Activated CD8-positive, alpha-beta memory T cell treated with anti-CD3 and anti-CD28 coated beads for 24 hours (primary cell): Measurements from ENCODE around the gene ENPP5.
A peak's percentile ranks its signal among the peaks of the same experiment; 100 is the strongest.

Experiments
- DNase-seq: peaks from one replicate; pipeline ENCODE4 v3.0.0-alpha.2; 2020

ENPP5 gene, protein sequence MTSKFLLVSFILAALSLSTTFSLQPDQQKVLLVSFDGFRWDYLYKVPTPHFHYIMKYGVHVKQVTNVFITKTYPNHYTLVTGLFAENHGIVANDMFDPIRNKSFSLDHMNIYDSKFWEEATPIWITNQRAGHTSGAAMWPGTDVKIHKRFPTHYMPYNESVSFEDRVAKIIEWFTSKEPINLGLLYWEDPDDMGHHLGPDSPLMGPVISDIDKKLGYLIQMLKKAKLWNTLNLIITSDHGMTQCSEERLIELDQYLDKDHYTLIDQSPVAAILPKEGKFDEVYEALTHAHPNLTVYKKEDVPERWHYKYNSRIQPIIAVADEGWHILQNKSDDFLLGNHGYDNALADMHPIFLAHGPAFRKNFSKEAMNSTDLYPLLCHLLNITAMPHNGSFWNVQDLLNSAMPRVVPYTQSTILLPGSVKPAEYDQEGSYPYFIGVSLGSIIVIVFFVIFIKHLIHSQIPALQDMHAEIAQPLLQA

DNA sequence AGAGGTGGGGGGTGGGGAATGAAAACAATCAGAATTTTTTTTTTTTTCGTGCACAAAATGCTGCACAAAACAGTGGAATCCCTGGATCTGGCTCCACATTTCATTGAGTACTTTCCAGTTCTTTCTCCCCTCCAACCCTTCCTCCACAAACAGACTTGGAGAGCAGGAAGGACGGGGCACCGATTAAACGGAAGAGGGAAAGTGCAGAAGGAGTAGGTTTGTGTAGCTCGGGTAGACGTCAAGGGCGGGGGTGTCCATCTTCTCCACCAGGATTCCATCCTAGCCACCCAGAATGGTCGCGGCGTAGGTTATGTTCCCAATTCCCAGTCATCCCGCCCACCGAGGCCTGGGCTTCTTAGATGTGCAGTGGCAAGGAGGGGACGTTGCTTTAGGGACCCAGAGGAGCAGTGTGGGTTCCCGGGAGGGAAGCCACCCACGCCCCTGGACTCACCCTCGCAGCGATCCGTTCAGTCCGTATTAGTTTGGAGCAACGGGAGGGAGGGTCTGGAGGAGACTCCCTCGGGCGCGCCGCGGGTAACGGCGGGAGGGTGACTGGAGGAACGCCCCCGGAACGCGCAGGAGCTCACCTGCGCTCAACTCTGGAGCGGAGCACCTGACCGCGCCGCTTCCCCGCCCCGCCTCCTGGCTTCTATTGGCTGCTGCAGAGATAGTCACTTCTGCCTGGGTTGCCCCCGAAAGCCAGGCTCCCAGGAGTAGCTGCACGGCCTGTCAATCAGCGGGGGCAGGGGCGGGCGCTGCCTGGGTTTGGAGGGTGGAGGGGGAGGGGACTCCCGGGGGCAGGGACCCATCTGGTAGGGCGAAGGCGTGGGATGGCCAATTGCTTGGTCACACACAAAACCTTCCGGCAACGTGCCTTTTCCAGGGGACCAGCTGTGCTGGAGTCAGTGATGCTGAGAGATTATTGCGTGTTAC lies at the start of gene ENPP5:
Gene ENPP5, minus strand, starts transcription at position 624 of the 933 bp plus-strand sequence. CDS start 2,718 bp downstream, outside the sequence.
- peak; percentile 86 for DNase-seq

DNA sequence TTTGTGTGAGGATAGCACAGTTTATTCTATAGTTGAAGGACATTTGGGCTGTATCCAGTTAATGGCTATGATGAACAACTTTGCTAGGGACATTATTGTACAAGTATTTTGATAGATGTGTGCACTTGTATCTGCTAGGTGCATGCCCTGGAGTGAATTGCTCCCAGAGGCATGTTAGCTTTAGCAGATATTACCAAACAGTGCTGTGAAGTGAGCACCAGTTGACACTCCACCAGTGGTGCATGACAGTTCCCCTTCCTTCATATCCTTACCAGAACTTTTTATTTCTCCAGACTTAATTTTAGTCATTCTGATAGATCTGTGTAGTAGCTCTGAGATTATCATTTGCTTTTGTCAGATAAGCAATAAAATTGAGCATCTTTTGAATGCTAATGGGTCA lies 48.9 kb upstream of the ENPP5 start:
- no peak for DNase-seq

DNA sequence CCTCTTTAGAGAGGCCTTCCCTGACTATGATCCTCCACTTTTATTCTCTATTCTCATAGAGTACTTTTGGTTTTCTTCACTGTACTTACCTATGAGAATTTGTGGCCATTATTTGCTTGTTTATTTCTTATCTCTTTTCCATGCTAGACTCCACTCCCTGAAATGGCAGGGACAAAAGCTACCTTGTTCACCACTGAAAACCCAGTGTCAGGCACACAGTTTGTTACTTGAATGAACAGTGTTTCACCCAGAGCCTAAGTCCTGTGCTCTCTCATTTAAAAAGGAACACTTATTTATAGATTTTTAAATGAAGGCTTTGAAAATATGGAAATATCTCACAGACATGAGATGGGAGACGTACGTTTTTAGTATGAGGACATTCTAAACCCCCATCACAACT lies 47.7 kb upstream of the ENPP5 start:
- no peak for DNase-seq

DNA sequence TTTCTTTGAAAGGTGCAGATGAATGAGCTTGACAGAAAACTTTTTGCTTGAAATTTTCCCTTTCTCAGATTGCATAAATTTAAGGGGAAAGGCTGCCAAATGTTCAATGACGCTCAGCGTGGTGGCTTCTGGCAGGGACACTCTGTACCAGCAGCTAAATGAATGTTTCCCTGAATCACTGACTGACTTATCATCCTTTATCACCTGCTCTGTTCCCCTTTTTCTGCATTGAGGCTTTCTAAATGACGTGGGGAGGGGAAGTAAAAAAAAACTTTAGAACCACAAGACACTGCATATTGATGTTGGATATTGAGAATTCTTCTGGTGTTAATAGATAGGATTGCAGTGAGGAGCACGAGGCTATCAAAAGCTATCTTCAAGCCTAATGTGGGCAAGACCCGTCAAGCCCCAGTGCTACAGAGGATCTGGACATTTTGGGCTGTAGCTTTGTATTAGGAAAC lies 46.9 kb upstream of the ENPP5 start:
- no peak for DNase-seq

DNA sequence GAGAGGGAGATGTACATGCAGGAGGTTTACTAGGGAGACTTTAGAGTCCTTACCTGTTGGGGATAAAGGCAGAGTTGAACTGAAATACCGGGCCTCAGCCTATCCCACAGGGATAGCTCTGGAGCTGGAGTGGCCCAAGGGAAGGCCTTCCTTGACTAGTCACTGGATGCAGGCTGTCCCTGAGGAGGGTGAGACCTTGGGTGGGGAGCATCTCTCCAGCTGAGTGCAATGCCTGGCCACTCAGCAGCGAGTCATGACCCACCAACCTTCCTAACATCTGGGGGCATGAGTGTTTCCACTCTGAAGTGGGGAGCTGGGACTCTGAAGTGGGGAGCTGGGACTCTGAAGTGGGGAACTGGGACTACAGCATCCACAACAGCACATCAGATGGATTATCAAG lies 46.1 kb upstream of the ENPP5 start:
- no peak for DNase-seq

DNA sequence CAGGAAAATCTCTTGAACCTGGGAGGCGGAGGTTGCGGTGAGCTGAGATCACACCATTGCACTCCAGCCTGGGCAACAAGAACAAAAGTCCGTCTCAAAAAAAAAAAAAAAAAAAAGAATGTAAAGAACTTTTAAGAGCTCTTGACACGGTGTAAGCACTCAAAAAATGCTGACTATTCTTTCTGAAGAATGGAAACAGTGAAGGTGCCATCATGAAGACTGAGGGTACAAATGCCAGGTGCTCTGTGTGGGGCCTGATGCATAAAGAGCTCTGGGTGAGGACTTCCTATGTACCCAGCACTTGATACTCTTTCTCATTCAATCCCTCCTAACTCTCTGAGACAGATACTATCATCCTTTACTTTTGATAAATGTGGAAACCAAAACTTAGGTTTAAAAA lies 45.0 kb upstream of the ENPP5 start:
- no peak for DNase-seq

DNA sequence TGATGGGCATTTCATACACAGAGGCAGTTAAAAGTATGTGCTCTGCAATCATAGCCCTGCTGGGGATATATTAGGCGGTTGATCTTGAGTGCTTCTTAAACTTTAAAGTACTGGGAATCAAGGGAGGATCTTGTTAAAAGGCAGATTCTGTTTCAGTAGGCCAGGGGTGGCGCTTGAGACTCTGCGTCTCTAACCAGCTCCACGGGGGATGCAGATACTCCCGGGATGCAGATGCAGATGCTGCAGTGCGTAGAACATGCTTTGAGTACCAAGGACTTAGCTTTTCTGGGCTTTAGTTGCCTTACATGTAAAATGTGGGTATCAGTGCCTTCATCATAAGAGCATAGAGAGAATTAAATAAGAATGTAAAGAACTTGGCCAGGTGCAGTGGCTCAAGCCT lies 44.4 kb upstream of the ENPP5 start:
- no peak for DNase-seq

DNA sequence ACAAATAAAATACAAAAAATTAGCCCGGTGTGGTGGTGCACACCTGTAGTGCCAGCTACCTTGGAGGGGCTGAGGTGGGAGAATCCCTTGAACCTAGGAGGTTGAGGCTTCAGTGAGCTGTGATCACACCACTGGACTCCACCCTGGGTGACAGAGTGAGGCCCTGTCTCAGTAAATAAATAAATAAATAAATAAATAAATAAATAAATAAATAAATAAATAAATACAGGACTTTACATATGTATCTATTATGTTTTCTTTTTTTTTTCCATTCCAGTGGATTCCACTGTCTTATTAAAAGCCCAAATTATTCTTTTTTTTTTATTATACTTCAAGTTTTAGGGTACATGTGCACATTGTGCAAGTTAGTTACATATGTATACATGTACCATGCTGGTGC lies 41.1 kb upstream of the ENPP5 start:
- DNase-seq: no peak

DNA sequence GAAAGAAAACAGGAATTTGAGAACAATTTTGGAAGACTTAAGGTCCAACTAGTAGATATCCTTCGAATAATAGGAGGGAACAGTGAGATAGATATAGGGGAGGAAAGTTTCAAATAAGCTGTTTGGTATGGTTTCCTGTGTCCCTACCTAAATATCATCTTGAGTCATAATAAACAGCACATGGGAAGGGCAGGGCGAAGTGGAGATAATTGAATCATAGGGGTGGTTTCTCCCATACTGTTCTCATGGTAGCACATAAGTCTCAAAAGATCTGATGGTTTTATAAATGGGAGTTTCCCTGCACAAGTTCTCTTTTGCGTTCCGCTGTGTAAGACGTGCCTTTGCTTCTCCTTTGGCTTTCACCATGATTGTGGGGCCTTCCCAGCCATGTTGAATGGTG lies 39.5 kb upstream of the ENPP5 start:
- no peak for DNase-seq

DNA sequence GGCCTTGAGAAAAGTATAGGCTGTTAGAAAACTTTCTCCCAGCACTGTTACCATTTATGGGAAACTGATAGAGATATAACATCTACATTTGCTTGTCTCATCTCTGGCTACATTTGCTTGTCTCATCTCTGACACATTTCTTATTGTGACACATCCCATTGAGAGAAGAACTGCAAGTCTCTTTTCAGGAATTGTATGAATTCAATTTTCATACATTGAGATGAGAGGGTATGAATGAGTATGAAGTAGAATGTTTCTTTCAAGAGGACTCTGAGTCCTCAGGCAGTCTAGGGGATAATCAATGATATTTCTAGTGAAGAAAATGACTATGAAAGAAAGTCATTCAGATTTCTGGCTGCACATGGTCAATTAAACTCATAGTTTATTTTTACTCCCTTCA lies 37.5 kb upstream of the ENPP5 start:
- no peak for DNase-seq

DNA sequence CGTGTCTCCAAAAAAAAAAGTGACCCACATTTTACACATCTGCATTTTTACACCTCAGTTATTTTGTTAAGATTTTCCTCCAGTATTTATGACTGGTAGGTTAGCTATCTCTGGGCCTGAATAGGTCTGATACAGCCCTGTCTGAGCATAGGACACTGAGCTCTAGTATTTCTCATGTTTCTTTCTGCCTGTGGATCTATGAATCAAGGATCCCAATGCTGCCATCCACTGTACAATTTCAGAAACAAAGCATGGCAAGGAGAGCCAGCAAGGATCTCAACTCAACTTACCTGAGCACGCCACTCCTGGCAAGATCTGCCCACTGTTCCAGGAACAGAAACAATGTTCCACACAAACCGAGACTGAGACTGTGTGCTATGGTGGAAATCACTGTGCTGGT lies 36.4 kb upstream of the ENPP5 start:
- DNase-seq: no peak

DNA sequence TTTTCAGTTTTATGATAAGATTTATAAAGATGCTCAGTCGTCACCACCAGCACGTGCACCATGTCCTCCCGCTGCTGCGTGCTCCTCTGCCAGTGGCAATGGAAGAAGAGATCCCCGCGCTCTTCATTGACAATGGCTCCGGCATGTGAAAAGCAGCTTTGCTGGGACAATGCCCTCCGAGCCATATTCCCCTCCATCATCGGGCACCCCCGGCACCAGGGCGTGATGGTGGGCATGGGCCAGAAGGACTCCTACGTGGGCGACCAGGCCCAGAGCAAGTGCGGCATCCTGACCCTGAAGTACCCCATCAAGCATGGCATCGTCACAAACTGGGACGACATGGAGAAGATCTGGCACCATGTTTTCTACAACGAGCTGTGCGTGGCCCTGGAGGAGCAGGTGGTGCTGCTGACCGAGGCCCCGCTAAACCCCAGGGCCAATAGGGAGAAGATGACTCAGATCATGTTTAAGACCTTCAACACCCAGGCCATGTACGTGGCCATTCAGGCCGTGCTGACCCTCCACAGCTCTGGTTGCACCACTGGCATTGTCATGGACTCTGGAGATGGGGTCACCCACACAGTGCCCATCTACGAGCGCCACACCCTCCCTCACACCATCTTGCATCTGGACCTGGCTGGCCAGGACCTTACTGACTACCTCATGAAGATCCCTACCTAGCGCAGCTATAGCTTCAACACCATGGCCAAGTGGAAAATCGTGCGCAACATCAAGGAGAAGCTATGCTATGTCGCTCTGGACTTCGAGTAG lies 34.3 kb upstream of the ENPP5 start:
- no peak for DNase-seq

DNA sequence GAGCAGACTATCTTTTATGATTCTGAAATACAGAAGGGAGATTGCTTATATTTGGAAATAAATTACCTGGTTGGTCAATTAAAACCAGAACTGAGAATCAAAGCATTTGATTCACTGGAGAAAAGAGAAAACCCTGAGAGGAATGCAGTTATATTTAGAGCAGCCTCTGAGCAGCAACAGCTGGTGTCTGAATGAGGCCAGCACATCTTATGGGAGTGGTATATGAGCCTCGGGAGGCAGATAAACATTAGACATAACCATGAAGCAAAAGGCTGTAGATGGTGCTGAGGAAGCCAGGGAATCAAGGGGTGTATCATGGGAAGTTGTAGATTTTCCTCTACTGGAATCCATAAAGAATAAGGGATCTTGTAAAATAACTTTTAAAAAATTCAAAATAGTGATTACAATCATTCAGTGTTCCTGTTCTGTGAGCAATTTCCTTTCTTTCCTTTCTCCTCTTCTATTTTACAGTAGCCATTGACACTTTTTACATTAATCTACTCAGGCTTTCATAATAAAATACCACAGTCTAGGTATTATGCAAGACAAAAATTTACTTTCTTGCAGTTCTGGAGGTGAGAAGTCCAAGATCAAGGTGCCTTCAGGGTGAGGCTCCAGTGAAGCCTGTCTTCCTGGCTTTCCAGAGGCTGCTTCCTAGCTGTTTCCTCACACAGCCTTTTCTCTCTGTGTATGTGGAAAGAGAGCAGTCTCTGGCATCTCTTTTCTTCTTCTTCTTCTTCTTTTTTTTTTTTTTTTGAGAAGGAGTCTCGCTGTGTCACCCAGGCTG lies 32.8 kb upstream of the ENPP5 start:
- DNase-seq: no peak

DNA sequence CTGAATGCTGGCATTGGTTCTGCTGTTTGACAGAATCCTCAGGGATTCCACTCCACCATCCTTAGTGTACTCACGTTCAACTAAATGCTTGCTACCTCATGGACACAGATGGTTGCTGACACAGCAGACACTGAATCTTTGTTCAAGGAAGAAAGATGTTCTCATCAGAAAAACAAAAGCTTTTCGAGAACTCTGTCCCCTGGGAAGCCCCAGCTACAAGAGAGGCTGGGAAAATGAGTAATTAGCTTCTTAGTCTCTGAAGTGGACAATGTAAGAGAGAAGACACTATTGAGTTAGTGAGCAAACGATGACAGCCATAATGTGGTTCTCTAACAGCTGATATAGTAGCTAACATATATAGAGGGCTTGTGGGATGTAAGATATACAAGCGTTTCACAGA lies 30.9 kb upstream of the ENPP5 start:
- no peak for DNase-seq

DNA sequence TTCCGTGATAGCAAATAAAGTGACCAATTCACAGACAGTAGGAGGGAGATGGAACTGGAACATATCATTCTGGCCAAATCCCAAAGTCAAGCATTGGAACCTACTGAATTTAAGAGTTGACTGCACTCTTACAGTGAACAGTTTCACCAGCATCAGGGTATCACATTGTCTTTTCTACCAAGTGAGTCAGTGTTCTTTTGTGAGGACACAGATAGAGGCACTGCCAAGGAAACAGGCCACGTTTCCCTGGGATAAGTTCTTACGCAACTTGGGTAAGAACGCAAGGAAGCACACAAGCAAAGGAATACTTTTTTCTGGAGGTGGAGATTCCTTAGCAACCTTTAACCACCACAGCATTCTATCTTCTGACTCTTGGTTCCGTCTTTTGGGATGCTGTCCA lies 28.6 kb upstream of the ENPP5 start:
- no peak for DNase-seq

DNA sequence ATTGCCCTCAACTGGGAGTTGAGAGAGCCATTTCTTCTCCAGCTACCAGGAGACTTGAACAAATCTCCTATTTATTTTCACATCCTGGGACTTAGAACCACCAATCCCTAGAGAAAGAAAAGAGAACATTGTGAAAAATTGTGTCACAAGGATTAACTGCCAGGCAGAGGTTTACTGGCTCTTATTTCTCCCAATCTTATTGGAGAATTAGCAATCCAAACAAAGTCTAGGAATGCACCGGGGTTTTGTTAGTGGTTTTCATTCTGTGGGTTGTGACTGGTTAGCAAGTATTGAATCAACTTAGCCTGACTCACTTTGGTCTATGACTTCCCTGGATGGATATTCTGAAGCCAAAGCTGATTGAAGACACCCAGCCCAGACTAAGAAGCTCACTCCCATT lies 21.2 kb upstream of the ENPP5 start:
- DNase-seq: no peak

DNA sequence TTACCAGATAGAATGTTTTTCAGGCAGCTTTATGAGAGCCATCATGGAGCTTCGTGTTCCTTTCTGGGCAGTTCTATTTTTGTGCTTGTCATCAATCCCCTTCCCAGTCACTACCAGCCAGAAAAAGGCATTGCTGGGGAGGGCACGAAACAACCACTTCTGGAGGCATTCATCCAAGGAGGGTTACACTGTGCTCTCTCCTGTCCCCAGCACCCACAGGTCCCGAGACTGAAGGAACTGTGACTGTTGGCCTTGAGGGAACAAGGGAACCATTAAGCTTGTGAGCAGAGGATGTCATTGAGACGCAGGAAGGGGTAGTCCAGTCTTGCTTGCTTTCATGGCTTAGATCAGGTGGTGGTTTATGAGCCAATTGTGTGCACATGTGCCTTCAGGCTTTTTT lies 20.1 kb upstream of the ENPP5 start:
- no peak for DNase-seq

DNA sequence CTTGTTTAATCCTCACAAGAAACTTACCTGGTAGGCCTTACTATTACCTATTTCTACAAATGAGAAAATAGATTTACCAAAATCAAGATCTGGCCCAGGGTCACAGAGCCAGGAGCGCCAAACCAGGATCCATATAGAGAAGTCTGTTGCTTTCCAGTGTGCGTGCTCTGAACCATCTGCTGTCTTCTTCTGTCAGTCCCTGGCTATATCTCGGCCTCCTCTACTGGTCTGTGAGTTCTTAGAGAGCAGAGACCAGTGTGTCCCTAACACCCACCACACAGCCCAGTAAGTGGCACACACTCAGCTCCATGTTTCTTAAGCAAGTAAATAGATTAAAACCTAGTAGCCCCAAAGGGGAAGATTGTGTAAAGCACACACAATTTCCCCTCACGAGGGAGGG lies 18.9 kb upstream of the ENPP5 start:
- no peak for DNase-seq

DNA sequence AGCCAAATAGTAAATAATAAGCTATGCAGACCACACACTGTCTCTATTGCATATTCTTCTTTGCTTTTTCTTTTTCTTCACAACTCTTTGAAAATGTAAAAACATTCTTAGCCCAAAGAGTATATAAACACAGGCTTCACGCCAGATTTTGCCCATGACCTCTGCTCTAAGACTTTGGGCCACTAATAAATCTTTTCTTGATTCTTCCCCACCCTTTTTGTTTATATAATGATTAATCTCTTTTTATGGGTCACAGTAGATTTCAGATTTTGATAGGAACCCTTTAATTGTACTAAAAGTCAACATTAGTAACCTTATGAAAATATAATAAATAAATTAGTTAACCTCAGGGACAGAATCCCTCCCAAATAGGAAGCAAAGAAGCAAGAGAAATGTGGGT lies 15.8 kb upstream of the ENPP5 start:
- DNase-seq: no peak

DNA sequence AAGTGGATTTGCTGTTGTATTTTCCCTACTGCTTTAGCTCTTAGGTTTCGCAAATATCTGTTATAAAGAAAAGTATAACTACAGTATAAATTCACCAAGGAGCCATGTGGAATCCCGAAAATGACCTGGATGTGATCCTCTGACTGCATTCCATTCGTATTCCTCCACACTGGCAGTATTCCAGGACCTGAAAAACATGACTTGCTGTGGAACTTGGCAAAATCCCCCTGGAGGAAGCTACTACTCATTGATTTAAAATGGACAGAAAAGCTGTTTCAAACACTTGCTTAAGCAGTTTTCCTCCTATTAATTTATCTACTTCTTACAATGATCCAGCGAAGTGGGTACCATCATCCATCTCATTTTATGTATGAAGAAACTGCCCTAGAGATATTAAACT lies 13.3 kb upstream of the ENPP5 start:
- no peak for DNase-seq

DNA sequence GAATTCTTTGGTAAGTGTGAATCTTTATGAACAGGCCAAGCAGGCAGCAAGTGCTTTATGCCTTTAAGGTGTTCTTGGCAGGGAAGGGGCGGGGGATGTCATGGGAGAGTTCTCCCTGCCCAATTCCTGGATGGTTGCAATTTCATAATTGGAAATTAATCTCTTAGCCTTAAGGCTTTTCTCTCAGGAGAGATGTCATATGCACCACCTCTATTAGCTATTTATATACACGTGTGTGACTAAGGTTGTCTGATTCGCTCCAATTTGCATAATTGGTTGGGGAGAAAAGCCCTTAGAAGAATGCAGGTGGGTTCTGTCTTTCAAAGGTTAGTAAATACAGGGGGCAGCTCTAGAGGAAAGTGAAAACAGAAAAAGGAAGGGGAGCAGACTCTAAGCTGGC lies 5.2 kb upstream of the ENPP5 start:
- DNase-seq: no peak

DNA sequence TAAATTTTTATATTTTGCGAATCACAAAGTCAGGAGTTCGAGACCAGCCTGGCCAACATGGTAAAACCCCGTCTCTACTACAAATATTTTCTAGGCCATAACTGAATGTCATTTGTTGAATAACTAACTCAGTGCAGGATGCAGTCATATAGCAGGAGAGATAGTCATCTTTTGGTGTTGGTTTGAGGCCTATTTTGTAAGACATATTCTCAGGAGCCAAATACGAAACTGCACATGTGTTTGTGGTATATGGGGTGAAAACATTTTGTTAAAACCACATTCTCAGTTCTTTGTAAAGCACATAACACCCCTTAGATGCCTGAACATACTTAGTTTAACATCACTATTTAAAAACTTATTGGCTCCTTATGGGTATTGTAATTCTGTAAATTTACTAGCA lies 4.7 kb upstream of the ENPP5 start:
- DNase-seq: no peak
